Ramos (cell line): ENCODE results near the gene AKAP7.
"Not testable (repeated sequence)": the region's sequence is repeated elsewhere in the genome, so short reads cannot be mapped to it uniquely, and the experiment has no call there.

Experiments
- in situ Hi-C: fragments of 300-500 bp; cut with MboI; formaldehyde crosslinking; loops from one replicate; pipeline ENCODE4 v1.14.3; 2022; ENCODE audit warnings: low sequenced_read_pairs; ENCODE audit not compliant: unreplicated experiment

The AKAP7 gene

DNA sequence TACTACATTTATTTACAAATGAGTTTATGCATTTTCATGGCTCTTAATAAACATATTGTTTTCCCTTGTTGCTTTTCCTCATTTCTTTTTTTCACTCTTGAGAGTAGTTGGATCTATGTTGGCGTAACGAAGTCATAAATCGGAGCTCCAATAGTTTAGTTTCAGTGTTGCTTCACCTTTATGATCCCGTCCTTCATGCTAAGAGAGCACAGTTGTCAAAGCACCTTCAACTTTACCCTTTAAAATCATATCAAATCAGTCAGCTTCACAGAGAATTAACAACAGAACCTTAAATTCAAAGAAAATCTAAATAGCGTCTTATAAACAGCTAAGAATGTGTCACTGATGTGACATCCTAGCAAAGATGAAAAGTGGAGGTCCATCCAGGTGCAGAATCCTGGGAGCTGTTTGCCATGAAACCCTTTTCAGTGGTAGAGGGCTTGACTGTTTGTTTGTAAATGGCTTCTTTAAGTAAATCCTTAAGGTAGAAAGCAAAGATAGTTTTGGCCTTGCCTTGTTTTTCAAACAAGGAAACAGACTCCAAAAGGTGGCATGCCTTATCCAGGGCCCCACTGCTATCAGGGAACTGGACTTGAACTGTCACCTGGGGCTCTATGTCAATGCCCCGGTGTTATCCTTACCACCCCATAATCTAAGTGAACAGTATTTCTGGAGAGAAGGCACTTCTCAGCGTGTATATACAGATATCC, 148.4 kb downstream of the AKAP7 start:
- in situ Hi-C loops = no loop called here

DNA sequence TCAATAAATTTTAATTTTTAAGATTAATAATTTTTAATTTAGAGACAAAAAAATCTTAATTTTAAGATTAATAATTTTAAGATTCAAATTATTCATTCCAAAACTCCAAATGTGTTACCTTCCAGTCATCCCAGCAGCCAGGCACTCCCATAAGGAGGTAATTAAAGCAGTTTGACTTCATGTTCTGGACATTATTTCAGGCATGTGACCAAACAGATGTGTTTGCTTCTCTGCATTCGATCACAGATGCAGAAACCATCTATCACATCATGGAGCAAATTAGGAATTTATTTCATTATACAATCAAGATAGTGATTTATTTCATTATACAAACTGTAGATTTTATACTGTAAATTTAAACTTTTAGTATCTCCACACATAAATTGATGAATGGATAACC, 150.3 kb downstream of the AKAP7 start:
- in situ Hi-C loops = no loop called here

DNA sequence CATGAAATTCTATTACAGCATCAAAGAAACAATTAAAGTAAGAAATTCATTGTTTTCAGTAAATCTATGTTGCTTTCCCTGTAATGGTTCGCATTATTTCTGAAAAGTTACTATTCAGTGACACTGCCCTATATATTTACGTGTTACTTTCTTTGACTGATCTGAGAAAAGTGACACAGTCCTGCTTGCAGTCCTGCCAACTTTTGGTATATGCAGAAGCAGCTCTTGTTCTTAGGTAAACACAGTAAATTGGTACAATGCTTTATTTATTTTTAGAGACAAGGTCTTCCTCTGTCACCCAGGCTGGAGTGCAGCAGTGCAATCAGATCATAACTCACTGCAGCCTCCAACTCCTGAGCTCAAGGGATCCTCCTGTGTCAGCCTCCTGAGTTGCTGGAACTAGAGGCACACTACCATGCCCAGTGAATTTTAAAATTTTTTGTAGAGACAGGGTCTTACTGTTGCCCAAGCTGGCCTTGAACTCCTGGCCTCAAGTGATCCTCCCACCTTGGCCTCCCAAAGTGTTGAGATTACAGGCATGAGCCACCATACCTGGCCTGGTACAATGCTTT, 151.3 kb downstream of the AKAP7 start:
- in situ Hi-C loops = no loop called here

DNA sequence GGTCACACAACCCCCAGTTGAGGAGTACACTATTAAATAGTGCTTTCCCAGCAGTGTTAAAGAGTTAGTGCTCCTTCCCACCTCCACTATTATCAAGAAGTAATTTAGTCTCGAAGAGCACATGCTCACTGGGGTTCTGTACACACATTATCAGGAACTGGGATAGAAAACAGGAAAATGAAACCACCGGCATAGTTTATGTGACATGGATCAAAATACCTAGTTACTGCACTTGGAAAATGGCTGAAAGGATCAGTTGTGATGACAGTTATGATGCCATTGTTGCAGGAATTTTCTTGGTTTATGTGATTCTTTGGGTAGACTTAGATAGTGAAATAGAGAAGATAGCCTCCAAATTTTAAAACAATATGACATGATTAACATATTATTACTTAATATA, 152.9 kb downstream of the AKAP7 start:
- in situ Hi-C loops = no loop called here

DNA sequence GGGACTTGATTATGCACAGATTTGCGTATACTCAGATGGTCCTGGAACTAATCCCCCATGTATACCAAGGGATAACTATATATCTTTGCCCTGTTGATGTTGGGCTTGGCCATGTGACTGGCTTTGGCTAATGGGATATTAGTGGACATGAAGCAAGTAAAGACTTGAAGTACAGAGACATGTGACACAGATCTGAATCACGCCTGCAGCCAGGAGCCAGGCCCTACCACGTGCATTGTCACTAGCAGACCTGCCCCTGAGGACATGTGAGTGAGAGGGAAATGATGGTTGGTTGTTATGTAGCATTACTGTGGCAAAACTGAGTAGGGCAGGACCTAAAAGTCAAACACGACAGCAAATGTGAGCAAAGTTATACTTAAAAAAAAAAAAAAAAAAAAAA, 155.7 kb downstream of the AKAP7 start:
- in situ Hi-C loops = no loop called here

DNA sequence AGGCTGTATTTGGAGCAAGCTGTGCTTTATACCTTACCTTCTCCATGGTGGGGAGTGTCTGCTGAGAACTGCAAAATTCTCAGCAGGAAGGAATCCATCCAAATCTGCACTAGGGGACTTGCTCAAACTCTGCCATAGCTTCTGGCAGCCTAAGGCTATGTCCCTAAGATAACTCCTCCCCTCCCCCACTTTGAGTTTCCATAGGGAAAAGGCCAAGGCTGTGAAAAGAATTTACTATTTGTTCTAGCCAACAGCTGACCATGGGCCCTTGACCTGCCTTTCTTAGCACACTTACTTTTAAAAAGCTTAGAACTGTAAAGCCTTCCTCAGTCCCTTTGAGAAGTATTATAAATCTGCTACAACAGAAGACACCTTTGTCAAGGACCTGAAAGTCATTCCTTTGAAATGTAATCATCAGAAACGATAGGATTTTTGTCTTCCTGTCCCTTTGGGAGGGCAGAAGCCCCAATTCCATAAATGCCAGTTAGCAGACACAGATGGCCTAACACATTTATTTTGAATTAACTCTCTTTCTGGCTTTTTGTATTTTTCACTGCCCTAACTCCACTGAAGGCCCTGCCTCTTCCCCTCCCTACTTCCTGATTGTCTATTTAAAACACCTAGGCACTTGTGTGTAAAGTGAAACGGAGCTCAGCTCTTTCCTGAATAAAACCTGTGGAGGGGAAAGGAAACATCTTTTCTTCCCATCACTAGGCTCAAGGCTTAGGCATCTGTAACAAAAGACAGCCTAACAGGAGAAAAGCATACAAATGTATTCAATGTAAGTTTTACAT, 157.1 kb downstream of the AKAP7 start:
- in situ Hi-C loops = no loop called here

DNA sequence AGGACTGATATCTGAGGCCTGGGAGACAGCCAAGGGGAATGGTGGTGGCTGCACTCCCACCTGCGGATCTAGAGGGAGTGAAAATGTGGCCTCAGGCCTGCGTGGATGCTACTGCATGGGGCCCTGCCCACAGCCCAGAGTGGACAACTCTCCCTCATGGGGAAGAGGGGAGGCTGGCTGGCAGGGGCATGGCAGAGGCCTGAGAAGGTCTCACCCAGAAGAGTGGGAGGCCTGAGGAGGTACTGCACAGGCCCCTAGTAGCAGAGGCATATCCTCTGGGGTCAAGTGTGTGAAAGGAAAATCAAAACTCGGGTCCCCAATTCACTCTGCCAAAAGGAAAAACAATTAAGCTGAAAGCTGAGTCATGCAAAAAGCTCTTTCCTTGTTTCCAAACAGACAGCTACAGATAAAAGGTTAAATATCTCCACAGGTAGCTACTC, 158.2 kb downstream of the AKAP7 start:
- in situ Hi-C loops = no loop called here

DNA sequence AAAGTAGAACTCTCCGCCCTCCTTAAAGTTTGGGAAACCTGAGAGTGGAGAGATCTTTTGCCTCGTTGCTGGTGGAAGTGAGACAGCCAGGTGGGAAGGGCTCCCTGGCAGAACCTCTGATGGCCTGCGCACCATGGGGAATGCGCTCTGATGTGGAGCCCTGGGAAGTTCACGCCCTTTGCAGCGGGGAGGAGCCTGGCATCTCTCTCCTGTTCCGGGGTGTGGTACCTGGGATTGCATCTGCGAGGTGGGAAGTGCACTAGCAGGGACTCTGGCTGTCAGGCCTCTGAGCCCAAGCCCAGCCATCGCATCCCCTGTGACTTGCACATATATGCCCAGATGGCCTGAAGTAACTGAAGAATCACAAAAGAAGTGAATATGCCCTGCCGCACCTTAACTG, 159.8 kb downstream of the AKAP7 start:
- in situ Hi-C loops = no loop called here

DNA sequence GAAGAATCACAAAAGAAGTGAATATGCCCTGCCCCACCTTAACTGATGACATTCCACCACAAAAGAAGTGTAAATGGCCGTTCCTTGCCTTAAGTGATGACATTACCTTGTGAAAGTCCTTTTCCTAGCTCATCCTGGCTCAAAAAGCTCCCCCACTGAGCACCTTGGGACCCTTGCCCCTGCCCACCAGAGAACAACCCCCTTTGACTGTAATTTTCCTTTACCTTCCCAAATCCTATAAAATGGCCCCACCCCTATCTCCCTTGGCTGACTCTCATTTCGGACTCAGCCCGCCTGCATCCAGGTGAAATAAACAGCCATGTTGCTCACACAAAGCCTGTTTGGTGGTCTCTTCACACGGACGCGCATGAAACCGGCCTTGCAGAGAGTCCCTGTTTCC, 165.6 kb downstream of the AKAP7 start:
- in situ Hi-C loops = not testable (repeated sequence)

DNA sequence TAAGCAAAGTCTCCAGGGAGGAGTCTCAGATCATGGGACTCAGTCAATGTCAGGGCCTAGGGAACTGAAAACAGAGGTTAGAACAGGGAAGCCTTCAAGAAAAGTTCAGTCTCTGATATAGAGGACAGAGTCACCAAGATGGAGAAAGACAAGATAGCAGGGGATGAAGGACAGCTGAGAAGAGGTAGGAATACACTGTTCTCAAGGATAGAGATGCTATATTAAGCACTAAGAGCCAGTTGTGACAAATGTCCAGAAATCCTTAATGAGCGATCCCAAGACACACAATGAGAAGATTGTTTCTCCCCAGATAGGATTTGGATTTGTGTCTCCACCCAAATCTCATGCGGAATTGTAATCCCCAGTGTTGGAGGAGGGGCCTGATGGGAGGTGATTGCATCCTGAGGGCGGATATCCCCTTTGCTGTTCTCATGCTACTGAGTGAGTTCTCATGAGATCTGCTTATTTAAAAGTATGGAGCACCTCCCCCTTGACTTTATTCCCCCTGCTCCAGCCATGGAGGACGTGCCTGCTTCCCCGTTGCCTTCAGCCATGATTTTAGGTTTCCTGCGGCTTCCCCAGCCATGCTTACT, 168.2 kb downstream of the AKAP7 start:
- in situ Hi-C loops = no loop called here

DNA sequence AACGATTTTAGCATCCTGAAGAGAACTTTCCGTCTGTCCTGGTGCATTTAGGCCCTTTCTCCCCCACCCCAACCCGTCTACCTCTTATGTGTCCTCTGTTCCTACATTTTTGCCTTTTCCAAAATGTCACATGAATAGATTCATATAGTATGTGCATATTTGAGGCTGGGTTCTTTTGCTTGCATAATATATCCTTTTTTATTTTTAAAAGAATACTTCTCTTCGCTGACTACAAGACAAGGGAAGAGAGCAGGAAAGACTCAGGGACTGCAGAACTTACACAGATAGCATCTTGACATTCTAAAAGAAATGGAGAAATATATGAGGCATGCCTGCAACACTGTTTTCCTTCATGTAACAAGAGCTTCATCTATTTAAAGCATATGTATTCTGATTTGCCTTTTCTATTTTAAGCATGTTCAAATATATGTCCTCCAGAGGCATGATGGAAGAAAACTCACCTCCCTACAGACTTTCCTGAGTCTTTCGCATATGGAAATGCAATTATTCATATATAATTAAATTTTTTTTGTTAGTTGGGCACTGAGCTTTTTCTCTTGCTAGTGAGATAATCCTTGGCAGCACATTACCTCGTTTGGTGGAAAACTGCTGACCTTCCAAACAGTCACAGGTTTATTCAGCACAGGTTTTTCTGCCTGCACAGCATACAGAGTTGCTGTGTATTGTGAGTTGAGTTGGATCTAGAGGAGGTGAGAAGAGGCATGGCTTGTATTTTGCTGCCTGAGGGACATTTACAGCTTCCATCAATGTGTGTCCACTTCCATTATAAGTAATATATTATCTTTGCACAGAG, 170.0 kb downstream of the AKAP7 start:
- in situ Hi-C loops = no loop called here

DNA sequence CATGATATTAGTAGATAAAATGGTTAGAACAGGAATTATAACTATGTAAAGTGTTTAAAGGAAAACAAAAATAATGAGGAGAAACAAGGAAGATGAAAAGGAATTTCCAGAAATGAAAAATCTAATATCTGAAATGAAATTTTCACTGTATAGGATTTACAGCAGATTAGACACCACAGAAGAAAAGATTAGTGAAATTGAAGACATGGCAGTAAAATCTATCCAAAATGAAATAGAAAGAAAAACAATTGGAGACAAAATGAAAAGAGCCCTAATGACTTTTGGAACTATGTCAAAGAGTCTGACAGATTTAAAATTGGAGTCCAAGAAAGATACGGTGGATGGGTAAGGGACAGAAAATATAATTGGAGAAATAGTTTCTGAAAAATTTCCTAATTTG, 174.2 kb downstream of the AKAP7 start:
- in situ Hi-C loops = no loop called here

DNA sequence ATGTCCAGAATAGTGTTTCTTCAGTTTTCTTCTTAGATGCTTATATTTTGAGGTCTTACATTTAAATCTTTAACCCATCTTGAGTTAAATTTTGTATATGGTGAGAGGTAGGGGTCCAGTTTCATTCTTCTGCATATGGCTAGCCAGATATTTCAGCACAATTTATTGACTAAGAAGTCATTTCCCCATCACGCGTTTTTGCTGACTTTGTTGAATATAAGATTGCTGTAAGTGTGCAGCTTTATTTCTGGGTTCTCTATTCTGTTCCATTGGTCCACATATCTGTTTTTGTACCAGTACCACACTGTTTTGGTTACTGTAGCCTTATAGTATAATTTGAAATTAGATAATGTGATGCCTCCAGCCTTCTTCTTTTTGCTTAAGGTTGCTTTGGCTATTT, 179.6 kb downstream of the AKAP7 start:
- in situ Hi-C loops = no loop called here

DNA sequence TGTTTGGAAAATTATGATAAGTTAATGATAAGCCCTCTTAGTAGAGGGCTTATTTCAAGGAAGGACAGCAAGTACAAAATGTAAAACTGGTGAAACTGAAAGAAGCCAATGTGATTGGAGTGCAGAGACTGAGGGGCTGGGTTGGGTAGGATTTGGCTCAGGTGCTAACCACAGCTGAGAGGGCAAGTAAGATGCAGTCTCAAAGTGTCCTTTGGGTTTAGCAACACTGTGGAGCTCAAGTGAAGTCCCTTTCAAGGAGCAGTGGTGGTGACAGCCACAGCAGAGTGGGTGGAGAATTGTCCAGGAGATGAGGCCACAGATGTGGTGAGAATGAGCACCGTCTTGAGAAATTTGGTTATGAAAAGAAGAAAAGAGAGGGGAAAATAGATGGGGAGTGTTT, 181.4 kb downstream of the AKAP7 start:
- in situ Hi-C loops = no loop called here

DNA sequence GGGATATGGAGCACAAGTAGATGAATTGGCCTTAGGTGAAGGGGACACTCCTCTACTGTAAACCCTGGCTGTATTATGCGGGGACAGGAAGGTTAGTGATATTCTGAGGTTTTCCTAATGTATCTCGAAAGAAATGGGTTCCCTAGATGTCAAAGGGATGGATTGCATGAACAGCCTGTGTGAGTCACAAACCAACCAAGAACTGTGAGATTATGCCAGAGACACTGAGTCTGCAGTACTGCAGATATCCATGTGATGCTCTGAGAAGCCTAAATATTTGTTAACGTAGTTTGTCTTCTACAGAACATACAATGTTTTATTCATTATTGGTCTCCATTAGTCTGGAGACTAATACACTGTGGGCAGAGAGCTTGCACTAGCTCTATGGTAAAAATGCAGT, 182.2 kb downstream of the AKAP7 start:
- in situ Hi-C loops = no loop called here

DNA sequence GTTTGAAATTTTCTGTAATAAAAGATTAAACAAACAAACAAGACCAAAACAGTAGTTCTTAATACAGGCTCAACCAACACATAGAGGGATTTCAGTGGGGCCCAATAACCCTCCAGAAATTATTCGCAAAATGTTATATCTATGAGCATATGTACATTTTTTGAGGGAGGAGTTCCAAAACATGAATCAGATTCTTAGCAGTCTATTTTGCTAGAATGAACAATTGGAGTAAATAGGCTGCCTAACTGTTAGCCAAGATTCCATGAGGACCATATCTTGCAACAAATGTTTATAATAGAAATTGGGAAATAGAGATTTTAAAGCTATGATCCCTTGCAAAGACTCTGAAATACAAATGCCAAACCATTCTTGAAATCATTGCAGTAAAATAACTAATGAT, 186.3 kb downstream of the AKAP7 start:
- in situ Hi-C loops = no loop called here

DNA sequence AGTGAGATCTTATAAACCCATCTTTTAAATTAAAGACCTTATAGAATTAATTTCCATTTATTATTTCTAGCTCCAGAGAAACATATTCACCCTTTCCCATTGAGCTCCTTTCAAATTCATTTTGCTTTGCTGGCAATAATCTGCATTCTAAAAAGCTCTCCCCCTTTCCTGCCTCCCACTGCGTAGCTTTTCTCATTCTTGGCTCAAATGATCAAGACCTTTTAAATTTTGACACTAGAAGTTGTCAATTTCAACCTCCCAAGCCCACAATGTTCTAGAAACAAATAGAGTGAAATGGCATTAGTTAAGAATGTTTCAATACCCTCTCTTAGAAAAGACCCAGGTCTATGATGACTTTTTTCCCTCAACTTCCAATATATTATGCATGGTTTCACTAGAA, 186.9 kb downstream of the AKAP7 start:
- in situ Hi-C loops = no loop called here

DNA sequence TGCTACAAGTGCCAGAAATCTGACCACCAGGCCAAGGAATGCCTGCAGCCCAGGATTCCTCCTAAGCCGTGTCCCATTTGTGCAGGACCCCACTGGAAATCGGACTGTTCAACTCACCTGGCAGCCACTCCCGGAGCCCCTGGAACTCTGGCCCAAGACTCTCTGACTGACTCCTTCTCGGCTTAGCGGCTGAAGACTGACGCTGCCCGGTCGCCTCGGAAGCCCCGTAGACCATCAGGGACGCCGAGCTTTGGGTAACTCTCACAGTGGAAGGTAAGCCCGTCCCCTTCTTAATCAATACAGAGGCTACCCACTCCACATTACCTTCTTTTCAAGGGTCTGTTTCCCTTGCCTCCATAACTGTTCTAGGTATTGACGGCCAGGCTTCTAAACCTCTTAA, 190.4 kb downstream of the AKAP7 start:
- in situ Hi-C loops = not testable (repeated sequence)

DNA sequence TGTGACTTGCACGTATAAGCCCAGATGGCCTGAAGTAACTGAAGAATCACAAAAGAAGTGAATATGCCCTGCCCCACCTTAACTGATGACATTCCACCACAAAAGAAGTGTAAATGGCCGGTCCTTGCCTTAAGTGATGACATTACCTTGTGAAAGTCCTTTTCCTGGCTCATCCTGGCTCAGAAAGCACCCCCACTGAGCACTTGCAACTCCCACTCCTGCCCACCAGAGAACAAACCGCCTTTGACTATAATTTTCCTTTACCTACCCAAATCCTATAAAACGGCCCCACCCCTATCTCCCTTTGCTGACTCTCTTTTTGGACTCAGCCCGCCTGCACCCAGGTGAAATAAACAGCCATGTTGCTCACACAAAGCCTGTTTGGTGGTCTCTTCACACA, 193.5 kb downstream of the AKAP7 start:
- in situ Hi-C loops = not testable (repeated sequence)

DNA sequence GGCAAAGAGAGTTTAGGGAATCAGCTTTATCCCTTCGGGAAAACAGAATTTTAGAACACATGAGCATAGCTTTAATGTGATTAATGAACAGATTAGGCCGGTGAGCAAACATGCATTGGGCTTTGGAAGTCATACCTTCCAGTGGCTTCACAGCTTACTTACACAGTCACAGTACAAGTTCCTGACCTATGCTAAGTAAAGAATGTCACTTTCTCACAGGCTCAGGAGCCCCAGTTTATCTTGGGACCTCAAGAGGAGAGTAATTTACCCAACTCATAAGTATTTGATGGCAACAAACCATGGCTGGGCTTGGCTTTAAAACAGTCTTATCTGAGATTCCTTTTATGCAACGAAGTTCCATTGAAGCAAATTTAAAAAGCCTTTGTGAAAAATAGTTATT, 195.9 kb downstream of the AKAP7 start:
- in situ Hi-C loops = no loop called here
